CD4-positive, alpha-beta T cell treated with Interferon gamma for 1 hour (primary cell): Measurements from ENCODE around the gene CIART.
"Not testable (repeated sequence)": the region's sequence is repeated elsewhere in the genome, so short reads cannot be mapped to it uniquely, and the experiment has no call there.

Source experiments
- DNase-seq: peaks from one replicate; pipeline ENCODE4 v3.0.0-alpha.2; 2020

CIART gene

DNA sequence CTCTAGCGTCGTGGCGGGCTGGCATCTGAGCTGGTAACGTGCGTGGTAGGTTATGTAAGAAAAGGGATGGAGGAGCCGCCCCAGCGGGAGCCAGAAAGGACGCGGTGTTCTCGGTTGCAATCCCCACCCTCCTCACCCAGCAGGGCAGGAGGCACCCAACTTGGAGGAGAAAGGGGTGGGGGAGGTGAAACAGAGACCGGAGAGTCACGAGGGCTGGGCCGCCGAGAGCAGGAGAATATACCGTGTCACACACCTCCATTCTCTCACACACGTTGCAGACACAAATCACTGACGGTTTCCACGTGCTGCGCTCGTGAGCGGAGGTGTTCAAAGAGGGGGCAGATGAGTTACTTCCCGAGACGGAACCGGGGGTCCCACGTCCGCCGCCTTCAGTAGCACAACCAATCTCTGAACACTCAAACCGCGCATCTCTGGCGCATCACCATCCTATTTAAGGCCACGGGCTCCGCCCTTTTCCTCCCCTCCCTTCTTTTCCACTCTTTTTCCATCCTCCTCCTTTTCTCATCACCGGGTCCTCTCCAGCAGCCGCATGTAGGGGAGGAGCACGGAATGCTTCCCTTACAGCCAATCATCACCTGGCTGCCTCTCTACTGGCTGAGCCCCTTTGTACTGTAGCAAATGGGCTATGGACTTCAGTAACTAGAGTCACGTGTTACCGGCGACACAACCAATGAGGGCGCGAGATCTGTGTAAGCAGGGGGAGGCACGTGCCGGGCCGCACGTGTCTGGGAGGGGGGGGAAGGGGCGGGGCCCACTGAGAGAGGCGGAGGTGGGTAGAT is at the start of gene CIART:
CIART (plus strand) TSS at position 797 of the 800 bp plus-strand sequence. CDS start 714 bp downstream, outside the sequence.
- peak; percentile 91 for DNase-seq

- DNase-seq: not testable (repeated sequence)
Measured at GRCh38 chr1:150232921-150233320, 49.4 kb upstream of the CIART start.

GRCh38 chr1:150233359-150234308 is 48.7 kb upstream of the CIART start:
- DNase-seq: no peak

DNA sequence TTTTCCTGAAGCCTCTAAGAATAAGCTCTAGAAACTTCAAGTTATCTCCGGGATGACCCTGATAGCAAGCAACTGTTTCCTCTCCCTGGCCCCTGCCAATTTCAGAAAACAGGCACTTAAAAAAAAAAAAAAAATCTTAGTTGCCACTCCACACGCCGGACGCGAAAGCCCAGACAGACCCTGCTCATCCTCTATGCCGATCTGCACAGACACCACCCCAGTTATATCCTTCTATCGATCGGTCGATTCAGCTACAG is 48.1 kb upstream of the CIART start:
- DNase-seq: no peak

- DNase-seq: peak; percentile 92
Measured at GRCh38 chr1:150234566-150235293, 47.6 kb upstream of the CIART start.

- peak; percentile 7 for DNase-seq
Measured at GRCh38 chr1:150235294-150235851, 47.0 kb upstream of the CIART start.

DNA sequence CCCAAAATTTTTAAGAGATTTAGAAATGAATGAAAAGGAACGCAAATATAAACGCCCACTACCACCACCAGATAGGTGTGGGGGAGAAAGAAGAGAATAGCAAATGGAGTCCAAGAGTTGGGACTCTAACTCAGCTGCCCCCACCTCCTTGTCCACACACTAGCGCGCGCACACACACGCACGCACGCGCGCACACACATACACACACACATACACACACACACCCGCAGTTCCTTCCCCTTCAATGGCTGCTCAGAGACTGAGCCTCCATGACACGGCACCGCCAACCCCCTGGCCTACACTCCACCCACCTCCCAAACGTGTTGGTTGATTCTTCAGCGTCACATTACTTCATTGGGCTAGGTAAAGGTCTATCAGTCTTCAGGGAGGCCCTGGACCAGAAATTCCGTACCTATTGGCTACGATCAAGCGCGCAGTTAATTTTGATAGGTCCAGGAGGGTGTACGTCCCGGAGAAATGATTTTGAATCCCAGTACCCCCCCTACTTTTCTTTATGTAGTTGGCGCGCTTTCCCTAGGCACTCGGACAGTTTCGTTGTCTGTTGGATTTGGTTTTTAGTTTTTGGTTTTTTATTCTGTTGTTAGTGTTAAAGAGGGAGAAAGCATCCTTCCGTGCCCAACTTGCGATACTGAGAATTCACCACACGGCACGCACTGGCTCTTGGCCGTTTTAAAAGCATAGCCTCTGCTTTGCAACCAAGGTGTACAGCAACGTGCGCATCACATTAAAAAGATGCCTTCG is 46.3 kb upstream of the CIART start, which contains the start of gene ANP32E:
ANP32E (minus strand) TSS at position 261 of the 762 bp plus-strand sequence. CDS start 326 bp downstream, outside the sequence.
- DNase-seq: peak; percentile 98

- DNase-seq: no peak
Measured at GRCh38 chr1:150236614-150237100, 45.7 kb upstream of the CIART start.

DNA sequence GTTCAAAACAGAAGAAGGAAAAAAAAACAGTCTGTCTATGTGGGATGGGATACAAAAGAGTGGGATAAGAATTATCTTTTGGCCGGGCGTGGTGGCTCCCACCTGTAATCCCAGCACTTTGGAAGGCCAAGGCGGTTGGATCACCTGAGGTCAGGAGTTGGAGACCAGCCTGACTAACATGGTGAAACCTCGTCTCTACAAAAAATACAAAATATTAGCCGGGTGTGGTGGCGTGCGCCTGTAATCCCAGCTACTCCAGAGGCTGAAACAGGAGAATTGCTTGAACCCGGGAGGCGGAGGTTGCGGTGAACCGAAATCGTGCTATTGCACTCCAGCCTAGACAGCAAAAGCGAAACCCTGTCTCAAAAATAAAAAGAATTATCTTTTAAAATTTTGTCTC is 45.2 kb upstream of the CIART start:
- DNase-seq: not testable (repeated sequence)

GRCh38 chr1:150237746-150238145 is 44.6 kb upstream of the CIART start:
- DNase-seq: no peak

DNA sequence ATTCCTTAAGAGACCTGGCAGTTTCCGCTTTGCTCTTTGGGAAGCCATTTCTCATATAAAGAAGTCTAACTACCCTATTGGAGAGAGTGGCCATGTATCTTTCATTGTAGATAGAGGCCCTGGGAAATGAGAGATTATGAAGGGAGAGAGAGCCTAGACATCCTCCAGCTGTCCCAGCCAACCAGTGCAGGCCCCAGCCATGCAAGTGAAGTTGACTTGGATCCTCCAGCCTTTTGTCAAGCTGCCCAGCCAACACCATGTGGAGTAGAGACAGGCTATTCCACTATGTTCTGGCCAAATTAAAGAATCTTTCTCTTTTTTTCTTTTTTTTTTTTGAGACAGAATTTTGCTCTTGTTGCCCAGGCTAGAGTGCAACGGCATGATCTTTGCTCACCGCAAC is 39.4 kb upstream of the CIART start:
- DNase-seq: no peak

- DNase-seq: no peak
Measured at GRCh38 chr1:150249936-150250335, 32.4 kb upstream of the CIART start.

GRCh38 chr1:150256198-150256553 is 26.2 kb upstream of the CIART start:
- DNase-seq: no peak

GRCh38 chr1:150256554-150257341 is 25.6 kb upstream of the CIART start:
- no peak for DNase-seq

DNA sequence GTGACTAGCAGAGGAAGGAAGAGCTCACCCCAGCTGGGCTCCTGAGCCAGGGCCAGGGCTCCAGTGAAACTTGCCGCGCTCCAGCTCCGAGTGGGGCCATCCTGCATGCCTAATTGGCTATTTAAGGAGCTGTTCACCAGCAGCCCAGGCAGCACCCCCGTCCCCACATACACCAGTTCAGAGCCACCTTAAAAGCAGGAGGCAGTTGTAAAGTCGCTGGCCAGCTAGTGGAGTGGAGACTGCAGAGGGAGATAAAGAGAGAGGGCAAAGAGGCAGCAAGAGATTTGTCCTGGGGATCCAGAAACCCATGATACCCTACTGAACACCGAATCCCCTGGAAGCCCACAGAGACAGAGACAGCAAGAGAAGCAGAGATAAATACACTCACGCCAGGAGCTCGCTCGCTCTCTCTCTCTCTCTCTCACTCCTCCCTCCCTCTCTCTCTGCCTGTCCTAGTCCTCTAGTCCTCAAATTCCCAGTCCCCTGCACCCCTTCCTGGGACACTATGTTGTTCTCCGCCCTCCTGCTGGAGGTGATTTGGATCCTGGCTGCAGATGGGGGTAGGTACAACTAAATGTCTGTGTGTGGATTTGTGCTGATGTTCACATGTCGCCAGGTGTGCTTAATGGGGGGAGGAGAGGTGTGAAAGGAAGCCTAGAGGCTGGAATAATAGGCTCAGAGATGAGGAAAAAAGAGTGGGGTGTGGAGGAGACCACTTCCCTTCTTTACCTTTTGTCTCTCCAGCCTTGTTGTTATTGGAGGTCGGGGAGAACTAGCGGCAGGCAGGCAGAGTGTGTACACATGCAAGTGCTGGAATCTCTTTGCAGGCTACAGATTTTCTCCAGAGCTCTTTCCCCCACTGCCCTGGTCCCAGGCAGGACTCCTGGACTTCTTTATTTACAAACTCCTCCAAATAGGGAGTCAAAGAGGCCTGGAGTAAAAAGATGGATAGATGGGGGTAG is 24.4 kb upstream of the CIART start, which contains the start of gene CA14:
CA14 (plus strand) TSS at position 151 of the 962 bp plus-strand sequence; CDS start at position 506, 355 bp downstream.
- no peak for DNase-seq

- DNase-seq: no peak
Measured at GRCh38 chr1:150259217-150259616, 23.1 kb upstream of the CIART start.

- DNase-seq: no peak
Measured at GRCh38 chr1:150259758-150260669, 22.3 kb upstream of the CIART start.

GRCh38 chr1:150261367-150261766 is 21.0 kb upstream of the CIART start:
- no peak for DNase-seq
